IPS-15b (cell line): ENCODE measurements around the gene MRLN.
"Not testable (repeated sequence)": the region's sequence is repeated elsewhere in the genome, so short reads cannot be mapped to it uniquely, and the experiment has no call there.

Experiments
- H3K27me3 ChIP-seq: one replicate; pipeline ENCODE4 v1.6.1; 2013; ENCODE audit warnings: low read length; ENCODE audit not compliant: control insufficient read depth, insufficient read depth
- H3K36me3 ChIP-seq: one replicate; pipeline ENCODE4 v1.6.1; 2013; ENCODE audit warnings: low read length; ENCODE audit not compliant: control insufficient read depth, insufficient read depth
- H3K4me1 ChIP-seq: one replicate; pipeline ENCODE4 v1.6.1; 2013; ENCODE audit warnings: mild to moderate bottlenecking, low read length; ENCODE audit not compliant: control insufficient read depth, insufficient read depth
- H3K4me3 ChIP-seq: one replicate; pipeline ENCODE4 v1.5.1; 2013; ENCODE audit warnings: low read depth, low read length
- H3K9ac ChIP-seq: one replicate; pipeline ENCODE4 v1.6.1; 2013; ENCODE audit warnings: low read depth, mild to moderate bottlenecking, low read length
- H3K9me3 ChIP-seq: one replicate; pipeline ENCODE4 v1.6.1; 2013; ENCODE audit warnings: mild to moderate bottlenecking, low read length; ENCODE audit not compliant: control insufficient read depth, insufficient read depth

The MRLN gene

DNA sequence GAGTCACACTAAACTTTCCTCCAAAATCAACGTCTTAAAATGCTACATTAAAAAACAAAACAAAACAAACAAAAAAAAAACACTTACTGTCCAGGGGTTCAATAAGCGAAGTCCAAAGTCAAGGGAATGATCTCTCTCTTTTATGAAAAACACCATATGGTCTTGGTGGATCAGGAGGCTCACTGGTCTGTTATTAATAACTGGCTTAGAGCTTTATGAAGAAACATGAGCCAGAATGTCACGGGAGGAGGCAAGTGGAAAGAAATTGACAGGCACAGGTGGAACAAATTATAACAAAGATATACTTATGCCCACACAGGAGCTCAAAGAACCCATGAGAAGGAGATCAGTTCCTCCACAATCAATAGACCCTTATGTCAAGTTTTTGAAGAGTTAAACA is at the start of gene MRLN:
TSS of gene MRLN (minus strand) at position 189 of the 400 bp plus-strand sequence.
- Histone ChIP-seq H3K9me3 (no peaks in the 10 kb centered on the region), H3K4me1 (peaks cover 2% of the 10 kb centered on the region), H3K27me3 (no peaks in the 10 kb centered on the region), H3K4me3 (no peak within 1 kb of the TSS), H3K9ac (no peak within 1 kb of the TSS), H3K36me3 (no peaks in the 10 kb centered on the region)

DNA sequence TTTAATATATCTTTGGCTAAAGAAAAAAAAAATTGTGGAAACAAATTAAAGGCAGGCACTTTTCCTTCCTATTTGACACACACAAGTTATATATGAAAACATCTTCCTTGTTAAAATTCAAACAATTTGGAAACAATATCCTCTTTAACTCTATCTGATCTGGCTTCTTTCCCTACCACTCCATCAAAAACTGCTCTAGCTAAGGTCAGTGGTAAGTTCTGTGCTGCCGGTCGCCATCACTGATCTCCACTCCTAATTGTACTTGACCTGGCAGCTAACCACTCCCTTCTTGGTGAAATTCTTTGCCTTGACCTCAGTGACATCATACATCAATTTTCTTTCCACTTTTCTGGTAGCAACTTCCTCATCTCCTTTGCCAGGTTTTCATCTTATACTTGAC is 47.9 kb upstream of the MRLN start:
- Histone ChIP-seq H3K9me3 (no peaks in the 10 kb centered on the region), H3K4me1 (peaks cover 5% of the 10 kb centered on the region), H3K9ac (no peak overlapping the region), H3K27me3 (no peaks in the 10 kb centered on the region), H3K36me3 (peaks cover 12% of the 10 kb centered on the region), H3K4me3 (no peak overlapping the region)

GRCh38 chr10:59799421-59799820 is 46.2 kb upstream of the MRLN start:
- no peaks in the 10 kb centered on the region for H3K27me3 ChIP-seq
- H3K36me3 ChIP-seq: peaks cover 13% of the 10 kb centered on the region
- H3K4me3 ChIP-seq: no peak overlapping the region
- H3K4me1 ChIP-seq: peaks cover 5% of the 10 kb centered on the region
- H3K9me3 ChIP-seq: no peaks in the 10 kb centered on the region
- H3K9ac ChIP-seq: no peak overlapping the region

DNA sequence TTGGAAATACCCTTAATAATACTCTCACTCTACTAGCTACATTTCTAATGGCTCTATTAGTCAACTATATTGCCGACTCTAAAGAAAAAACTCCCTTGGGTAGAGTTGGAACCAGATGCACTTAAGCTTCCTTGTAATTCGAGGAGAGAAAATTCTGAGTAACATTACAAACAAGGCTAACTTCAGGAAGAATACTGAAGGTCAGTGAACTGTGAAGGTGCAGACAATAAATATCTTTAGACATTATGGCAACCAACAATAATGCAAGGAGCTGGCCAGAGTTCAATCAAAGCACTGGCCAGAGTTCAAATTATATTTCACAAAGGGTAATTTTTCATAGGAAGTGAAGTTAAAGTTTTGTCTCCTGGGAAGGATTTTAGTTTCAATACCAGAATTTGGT is 40.7 kb upstream of the MRLN start:
- H3K36me3 ChIP-seq: peaks cover 23% of the 10 kb centered on the region
- H3K4me1 ChIP-seq: no peaks in the 10 kb centered on the region
- H3K9ac ChIP-seq: no peak overlapping the region
- no peaks in the 10 kb centered on the region for H3K27me3 ChIP-seq
- H3K4me3 ChIP-seq: no peak overlapping the region
- H3K9me3 ChIP-seq: no peaks in the 10 kb centered on the region

DNA sequence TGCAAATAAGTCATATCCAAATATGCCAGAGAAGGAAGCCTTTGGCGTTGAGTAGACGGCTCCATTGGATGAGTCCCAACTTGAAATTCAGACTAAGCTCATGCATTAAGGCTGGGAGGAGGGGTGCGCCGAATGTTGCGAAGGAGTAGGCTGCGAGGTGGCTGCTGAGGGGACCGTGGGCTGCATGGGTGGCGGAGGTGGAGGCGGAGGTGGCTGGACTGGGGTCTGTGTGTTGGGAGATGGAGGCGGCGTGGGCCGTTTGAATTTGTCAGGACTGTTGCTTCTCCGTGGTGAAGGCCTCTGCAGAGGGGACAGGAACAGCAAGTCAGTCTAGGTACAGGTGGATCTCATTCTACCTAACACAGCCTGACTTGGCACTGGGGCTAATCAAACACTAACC is 39.6 kb upstream of the MRLN start:
- Histone ChIP-seq H3K36me3 (peaks cover 22% of the 10 kb centered on the region), H3K9me3 (no peaks in the 10 kb centered on the region), H3K4me1 (no peaks in the 10 kb centered on the region), H3K4me3 (no peak overlapping the region), H3K9ac (no peak overlapping the region), H3K27me3 (no peaks in the 10 kb centered on the region)

DNA sequence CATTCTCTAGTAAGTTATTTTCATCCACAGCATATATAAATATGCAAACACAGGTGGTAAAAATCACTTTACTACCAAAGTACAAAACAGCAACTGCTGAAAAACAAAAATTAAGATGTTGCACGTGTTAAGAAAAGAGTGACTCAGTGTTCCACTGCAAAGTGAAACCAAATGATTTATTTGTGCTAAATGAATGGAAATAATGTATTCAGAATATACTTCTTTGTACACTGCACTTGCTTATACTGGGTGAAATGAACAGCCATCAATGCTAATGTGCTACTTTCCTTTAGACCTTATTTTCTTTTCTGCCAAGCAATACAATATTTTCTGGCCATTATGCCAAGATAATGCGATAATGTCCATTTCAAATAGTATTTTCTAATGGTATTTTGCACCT is 38.3 kb upstream of the MRLN start:
- H3K36me3 ChIP-seq: peaks cover 19% of the 10 kb centered on the region
- H3K4me1 ChIP-seq: no peaks in the 10 kb centered on the region

DNA sequence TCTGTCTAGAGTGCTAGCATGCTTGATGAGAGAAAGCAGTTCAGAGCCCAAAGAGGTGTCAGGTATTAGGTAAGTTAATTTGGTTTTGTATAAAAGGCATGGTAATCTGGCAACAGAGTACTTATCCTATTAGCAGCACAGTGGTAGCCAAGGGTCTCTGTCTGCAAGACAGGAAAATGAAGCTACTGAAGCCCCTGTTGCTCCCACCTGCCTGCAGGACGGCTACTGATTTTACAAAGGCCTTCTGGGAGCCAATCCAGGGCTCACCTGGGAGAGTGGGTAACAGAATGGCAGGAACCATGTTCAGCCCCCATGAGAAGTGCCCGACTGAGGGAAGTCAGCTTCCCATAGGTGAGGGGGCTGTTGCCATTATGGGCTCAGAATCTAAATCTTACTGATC is 36.8 kb upstream of the MRLN start:
- H3K36me3 ChIP-seq: peaks cover 19% of the 10 kb centered on the region
- not testable (repeated sequence) for H3K9me3 ChIP-seq, H3K4me3 ChIP-seq, H3K27me3 ChIP-seq, H3K4me1 ChIP-seq, H3K9ac ChIP-seq

More for the DNA sequence above, 38.3 kb upstream of the MRLN start:
- H3K4me3 ChIP-seq: no peak overlapping the region
- H3K9me3 ChIP-seq: no peaks in the 10 kb centered on the region
- no peaks in the 10 kb centered on the region for H3K27me3 ChIP-seq
- H3K9ac ChIP-seq: no peak overlapping the region

DNA sequence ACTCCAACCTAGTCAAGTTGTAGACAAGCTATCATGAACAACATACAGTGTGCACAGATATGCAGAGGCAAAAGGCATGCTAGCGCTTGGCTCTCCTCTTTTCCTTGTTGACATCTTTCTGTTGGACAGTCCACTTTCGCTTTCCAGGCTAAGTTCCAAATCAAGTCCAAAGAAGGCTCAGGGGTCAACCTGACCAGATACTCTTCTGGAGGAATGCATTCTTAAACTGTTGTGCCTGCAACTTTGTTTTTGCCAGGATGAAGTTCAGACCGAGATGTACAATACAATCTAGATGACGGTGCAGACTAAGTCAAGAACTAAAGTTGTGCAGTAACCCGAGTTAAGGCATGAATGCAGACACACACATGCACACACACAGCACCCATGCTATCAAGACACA is 35.7 kb upstream of the MRLN start:
- not testable (repeated sequence) for H3K4me1 ChIP-seq, H3K27me3 ChIP-seq, H3K9me3 ChIP-seq, H3K9ac ChIP-seq, H3K4me3 ChIP-seq
- H3K36me3 ChIP-seq: peaks cover 15% of the 10 kb centered on the region

- H3K9ac ChIP-seq, H3K4me3 ChIP-seq, H3K36me3 ChIP-seq, H3K27me3 ChIP-seq, H3K4me1 ChIP-seq, H3K9me3 ChIP-seq: not testable (repeated sequence)
Measured at GRCh38 chr10:59787032-59787431, 33.8 kb upstream of the MRLN start.

- H3K4me3 ChIP-seq, H3K9ac ChIP-seq, H3K9me3 ChIP-seq, H3K36me3 ChIP-seq, H3K27me3 ChIP-seq, H3K4me1 ChIP-seq: not testable (repeated sequence)
Measured at GRCh38 chr10:59785476-59785875, 32.2 kb upstream of the MRLN start.

GRCh38 chr10:59781511-59781910 is 28.3 kb upstream of the MRLN start:
- Histone ChIP-seq H3K9me3 (no peaks in the 10 kb centered on the region), H3K36me3 (no peaks in the 10 kb centered on the region), H3K4me1 (no peaks in the 10 kb centered on the region), H3K4me3 (no peak overlapping the region), H3K27me3 (no peaks in the 10 kb centered on the region), H3K9ac (no peak overlapping the region)

DNA sequence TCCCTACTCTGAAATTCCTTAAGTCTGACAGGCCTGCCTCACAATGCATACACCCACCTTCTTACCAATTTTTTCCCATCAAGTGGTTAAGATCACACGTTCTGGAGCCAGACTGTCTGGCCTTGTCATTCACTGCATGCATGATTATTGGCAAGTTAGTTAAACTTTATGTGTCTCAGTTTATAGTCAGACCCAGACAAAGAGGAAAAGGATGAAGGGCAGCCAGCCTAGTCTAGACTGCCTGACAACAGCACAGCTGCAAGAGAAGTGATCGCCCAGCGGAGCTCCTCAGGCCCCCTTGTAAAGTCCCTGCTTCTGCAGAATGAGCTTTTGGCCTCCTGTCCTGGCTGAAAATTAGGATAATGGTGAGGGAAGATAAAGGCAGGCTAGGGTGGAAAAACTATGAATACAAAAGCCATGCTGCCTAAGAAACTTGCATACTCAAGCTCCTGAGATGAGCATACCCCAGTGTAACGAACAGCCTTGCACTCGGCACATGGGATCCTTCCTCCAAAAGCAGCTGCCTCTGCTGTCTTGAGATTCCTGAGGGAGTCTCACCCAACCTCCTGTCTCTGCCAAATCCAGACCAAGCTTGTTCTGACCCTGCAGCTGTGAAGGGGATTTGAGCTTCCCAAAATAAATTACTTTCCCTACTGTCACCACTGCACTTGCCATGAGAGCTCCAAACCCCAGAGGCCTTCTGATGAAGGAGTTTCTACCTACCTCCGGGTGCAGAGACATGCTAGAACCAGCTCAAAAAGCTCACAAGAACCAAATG is 26.7 kb upstream of the MRLN start:
- Histone ChIP-seq H3K36me3 (no peaks in the 10 kb centered on the region), H3K27me3 (no peaks in the 10 kb centered on the region), H3K9me3 (no peaks in the 10 kb centered on the region), H3K4me3 (no peak overlapping the region), H3K4me1 (no peaks in the 10 kb centered on the region), H3K9ac (no peak overlapping the region)
